ENCODE results near the gene TTBK2. TPM values are rescaled to one million over a fixed set of nuclear protein-coding genes. Genes with fewer than 3 reads are reported as not detected.

Gene TTBK2
- polyA plus RNA-seq, 1 donor from 2014 or later = 15.2 TPM

DNA sequence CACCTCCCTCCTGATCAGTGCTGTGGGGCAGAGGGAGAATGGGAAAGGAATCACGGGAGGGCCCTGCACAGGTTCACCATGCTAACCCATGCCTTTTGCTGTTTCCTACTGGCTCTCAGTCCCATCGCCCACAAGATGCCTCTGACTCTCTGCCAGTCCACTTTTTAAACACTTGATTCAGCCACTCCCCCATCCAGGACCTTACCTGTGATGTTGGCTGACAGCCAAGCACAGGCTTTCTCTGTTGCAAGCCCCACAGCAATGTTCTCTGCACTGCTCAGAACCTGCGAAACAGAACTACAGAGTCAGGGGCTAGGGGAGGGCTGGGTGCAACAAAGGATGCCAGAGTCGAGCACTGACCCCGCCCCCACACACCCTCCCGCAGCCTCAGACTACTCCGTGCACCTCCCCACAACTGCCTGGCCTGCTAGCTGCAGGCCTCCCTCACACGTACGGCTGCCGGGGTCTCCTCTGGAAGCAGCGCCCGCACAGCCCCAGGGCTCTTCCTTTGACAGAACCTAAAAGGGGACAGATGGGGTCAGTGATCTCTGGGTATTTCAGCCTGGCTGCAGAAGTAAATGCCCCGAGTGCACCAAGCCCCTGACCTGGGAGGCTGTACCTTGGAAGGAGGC lies 192.7 kb downstream of the TTBK2 start:
- H3K27ac ChIP-seq (ENCODE audit: low read length) = no peak overlapping the region
- H3K4me3 ChIP-seq (ENCODE audit: low read length) = no peak overlapping the region
- no peaks in the 10 kb centered on the region for H4K20me1 ChIP-seq (ENCODE audit: insufficient read depth)
- H3F3A ChIP-seq (ENCODE audit: insufficient read depth, low read length, poor library complexity, severe bottlenecking) = no peaks in the 10 kb centered on the region
- H3K79me2 ChIP-seq (replicated peaks; ENCODE audit: insufficient read depth, low read length) = no peaks in the 10 kb centered on the region
- H3K9me3 ChIP-seq (ENCODE audit: low read length) = no peaks in the 10 kb centered on the region
- H3K9me2 ChIP-seq (ENCODE audit: insufficient read depth, low read length) = no peaks in the 10 kb centered on the region
- H3K36me3 ChIP-seq (ENCODE audit: insufficient read depth, low read length) = peaks cover 5% of the 10 kb centered on the region
- H3K27me3 ChIP-seq (ENCODE audit: insufficient read depth, low read depth, low read length) = no peaks in the 10 kb centered on the region
- TF ChIP-seq CTCF (IDR thresholded peaks at IDR 0.05; ENCODE audit: poor library complexity, severe bottlenecking) (no peak), RAD21 (conservative IDR thresholded peaks at IDR 0.05) (no peak), EP300 (conservative IDR thresholded peaks at IDR 0.05; ENCODE audit: poor library complexity, severe bottlenecking) (no peak), EZH2 (IDR thresholded peaks at IDR 0.05; ENCODE audit: borderline replicate concordance, insufficient read depth, low read length, poor library complexity, severe bottlenecking) (no peak)
- H2AFZ ChIP-seq (ENCODE audit: low read depth, low read length) = no peak overlapping the region
- no peak overlapping the region for H3K4me2 ChIP-seq (ENCODE audit: low read length)
- H3K9ac ChIP-seq (ENCODE audit: low read length) = no peak overlapping the region

GRCh38 chr15:42726114-42726513 lies 194.5 kb downstream of the TTBK2 start:
- Histone ChIP-seq H3K9ac (ENCODE audit: low read length) (no peak overlapping the region), H3F3A (ENCODE audit: insufficient read depth, low read length, poor library complexity, severe bottlenecking) (no peaks in the 10 kb centered on the region), H3K36me3 (ENCODE audit: insufficient read depth, low read length) (peaks cover 5% of the 10 kb centered on the region), H3K4me3 (ENCODE audit: low read length) (no peak overlapping the region), H3K79me2 (replicated peaks; ENCODE audit: insufficient read depth, low read length) (no peaks in the 10 kb centered on the region), H3K27ac (ENCODE audit: low read length) (no peak overlapping the region), H2AFZ (ENCODE audit: low read depth, low read length) (no peak overlapping the region), H3K9me2 (ENCODE audit: insufficient read depth, low read length) (no peaks in the 10 kb centered on the region), H4K20me1 (ENCODE audit: insufficient read depth) (no peaks in the 10 kb centered on the region), H3K4me2 (ENCODE audit: low read length) (no peak overlapping the region), H3K27me3 (ENCODE audit: insufficient read depth, low read depth, low read length) (no peaks in the 10 kb centered on the region), H3K9me3 (ENCODE audit: low read length) (no peaks in the 10 kb centered on the region)
- TF ChIP-seq TAF1 (IDR thresholded peaks at IDR 0.05; ENCODE audit: low read depth) (no peak), SMC3 (conservative IDR thresholded peaks at IDR 0.05; ENCODE audit: poor library complexity) (no peak), POLR2AphosphoS5 (IDR thresholded peaks at IDR 0.05) (no peak), EP300 (conservative IDR thresholded peaks at IDR 0.05; ENCODE audit: poor library complexity, severe bottlenecking) (no peak), RAD21 (conservative IDR thresholded peaks at IDR 0.05) (no peak), EZH2 (IDR thresholded peaks at IDR 0.05; ENCODE audit: borderline replicate concordance, insufficient read depth, low read length, poor library complexity, severe bottlenecking) (no peak), REST (IDR thresholded peaks at IDR 0.05; ENCODE audit: borderline replicate concordance) (no peak), MXI1 (conservative IDR thresholded peaks at IDR 0.05; ENCODE audit: poor library complexity, severe bottlenecking) (no peak), CTCF (IDR thresholded peaks at IDR 0.05; ENCODE audit: poor library complexity, severe bottlenecking) (no peak)
